ENCODE results near the gene STAT4.

Gene STAT4

DNA sequence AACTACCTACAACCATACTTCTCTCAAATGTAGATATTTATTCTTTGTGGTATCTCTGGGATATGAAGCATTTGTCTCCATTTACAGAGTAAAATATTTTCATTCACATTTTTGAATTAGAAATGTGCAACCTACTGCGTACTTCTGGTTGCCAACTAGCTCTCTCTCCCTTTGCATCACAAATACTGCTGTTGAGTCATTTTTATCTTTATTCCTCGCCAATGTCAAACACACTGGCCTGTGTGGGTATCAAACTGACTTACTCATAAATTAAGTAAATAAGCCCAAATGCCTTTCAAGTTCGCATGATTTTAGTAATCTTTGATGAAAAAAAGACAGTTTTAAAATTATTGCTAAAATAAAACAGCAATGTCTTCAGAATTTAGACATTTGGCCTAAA lies 67.3 kb downstream of the STAT4 start:
- DNase-seq (ENCODE audit: low spot score) = no peak

DNA sequence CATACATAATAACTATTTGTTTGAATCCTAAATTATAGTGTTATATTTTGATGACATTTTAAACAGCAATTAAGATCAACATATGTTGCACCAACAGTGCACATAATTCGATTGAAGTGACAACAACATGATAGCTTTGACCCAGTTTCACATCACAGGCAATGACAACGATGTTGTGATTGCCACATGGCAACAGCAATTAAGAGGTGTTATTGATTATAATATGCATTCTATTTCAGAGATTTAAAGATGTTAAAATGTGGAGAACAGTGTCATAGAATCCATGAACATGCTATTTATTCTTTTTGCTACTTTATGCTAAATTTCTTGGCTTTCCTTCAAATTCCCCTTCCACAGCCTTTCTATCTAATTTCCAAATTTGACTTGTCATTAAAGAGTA lies 68.5 kb downstream of the STAT4 start:
- DNase-seq (ENCODE audit: low spot score) = no peak

GRCh38 chr2:191081411-191082155 lies 69.2 kb downstream of the STAT4 start:
- DNase-seq (ENCODE audit: low spot score) = no peak

GRCh38 chr2:191078165-191078867 lies 72.5 kb downstream of the STAT4 start:
- no peak for DNase-seq (ENCODE audit: low spot score)

DNA sequence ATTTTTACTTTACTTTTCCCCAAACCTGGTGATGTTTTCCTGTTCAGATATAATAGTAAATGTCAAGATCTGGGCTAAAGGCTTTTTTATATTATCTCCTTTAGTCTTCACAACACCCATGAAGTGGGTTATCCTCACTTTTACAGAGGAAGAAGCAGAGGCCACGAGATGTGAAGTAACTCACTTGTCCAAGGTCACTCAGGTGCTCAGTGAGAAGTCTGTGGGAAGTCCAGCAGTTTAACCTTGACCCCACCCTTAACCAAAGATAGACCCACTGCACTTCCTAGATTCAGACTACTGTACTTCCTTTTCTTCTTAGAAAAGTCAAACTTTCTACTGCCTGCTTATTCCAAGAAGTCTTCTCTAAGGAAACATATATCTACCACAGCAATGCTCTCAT lies 80.5 kb downstream of the STAT4 start:
- DNase-seq (ENCODE audit: low spot score) = no peak

- no peak for DNase-seq (ENCODE audit: low spot score)
Measured at GRCh38 chr2:191069606-191070005, 81.2 kb downstream of the STAT4 start.

- DNase-seq (ENCODE audit: low spot score) = no peak
Measured at GRCh38 chr2:191066919-191067233, 83.9 kb downstream of the STAT4 start.

- DNase-seq (ENCODE audit: low spot score) = no peak
Measured at GRCh38 chr2:191066197-191066918, 84.4 kb downstream of the STAT4 start.

GRCh38 chr2:191065785-191066184 lies 85.0 kb downstream of the STAT4 start:
- DNase-seq (ENCODE audit: low spot score) = no peak

GRCh38 chr2:191064590-191064989 lies 86.2 kb downstream of the STAT4 start:
- no peak for DNase-seq (ENCODE audit: low spot score)

- DNase-seq (ENCODE audit: low spot score) = no peak
Measured at GRCh38 chr2:191063584-191063983, 87.2 kb downstream of the STAT4 start.

DNA sequence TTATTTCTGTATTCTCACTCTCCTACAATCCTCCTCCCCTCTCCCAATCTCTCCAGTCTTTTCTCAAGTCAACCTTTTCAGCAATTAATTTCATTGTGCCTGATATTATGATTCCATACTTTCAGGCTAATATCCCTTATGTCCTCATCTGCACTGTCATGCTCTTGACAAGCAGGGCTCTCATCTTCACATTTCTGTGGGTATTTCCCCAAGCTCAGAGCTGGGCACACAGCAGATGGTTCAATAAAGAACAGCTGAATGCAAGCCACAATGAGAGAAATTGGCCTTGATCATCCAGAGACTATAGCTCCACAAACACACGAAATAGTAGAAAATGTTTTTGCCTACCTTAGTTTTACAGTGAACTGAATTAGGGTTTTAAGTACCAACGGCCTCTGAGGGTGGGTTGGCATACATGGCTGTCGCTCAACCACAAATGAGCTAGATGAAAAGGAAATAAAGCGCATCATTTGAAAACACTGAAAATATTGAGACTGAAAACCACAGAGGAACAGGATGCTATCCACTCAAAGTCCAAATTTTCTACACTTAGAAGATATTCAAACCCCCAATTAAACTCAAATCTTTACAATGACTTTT lies 89.3 kb downstream of the STAT4 start:
- DNase-seq (ENCODE audit: low spot score) = no peak

GRCh38 chr2:191059308-191059707 lies 91.5 kb downstream of the STAT4 start:
- DNase-seq (ENCODE audit: low spot score) = no peak

DNA sequence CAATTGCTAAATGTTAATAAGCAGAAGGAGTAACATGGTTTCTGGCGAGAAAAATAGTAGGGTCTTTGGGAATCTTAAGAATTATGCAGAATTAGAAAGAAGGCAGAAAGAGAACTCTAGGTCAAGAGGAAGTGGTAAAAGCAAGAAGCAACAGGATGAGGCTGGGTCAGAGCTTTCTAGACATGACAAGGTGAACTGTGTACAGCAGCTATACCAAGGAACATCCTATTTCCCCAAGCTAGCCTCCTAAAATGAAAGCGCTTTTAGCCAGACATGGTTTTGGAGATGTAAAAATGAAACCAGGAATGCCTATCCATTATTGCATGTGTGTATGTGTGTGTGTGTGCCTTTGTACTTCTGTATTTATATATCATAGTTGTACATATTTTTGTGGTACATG lies 94.6 kb downstream of the STAT4 start:
- no peak for DNase-seq (ENCODE audit: low spot score)

DNA sequence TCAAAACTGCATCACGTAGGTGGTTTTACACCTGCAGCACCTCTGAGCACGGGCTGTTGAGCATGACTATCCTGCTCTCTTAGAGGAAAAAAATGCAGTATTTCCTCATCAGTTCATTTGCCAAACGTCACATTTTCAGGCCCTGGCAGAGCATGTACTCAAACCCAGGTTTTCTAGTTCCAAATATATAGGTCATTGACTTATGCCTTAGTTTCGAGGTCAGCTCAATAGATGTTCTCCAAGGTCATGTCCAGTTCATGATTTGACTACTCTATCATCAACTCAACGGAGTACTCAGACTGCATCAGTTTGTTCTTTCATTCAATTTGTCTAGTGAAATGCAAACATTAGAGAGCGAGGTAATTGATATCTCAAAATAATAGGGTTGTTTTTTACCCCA lies 97.5 kb downstream of the STAT4 start:
- DNase-seq (ENCODE audit: low spot score) = no peak

GRCh38 chr2:191051825-191052778 lies 98.7 kb downstream of the STAT4 start:
- DNase-seq (ENCODE audit: low spot score) = peak; percentile 47

GRCh38 chr2:191051177-191051576 lies 99.6 kb downstream of the STAT4 start:
- DNase-seq (ENCODE audit: low spot score) = no peak

GRCh38 chr2:191050640-191050987 lies 100.2 kb downstream of the STAT4 start:
- no peak for DNase-seq (ENCODE audit: low spot score)

GRCh38 chr2:191049728-191050639 lies 100.8 kb downstream of the STAT4 start:
- DNase-seq (ENCODE audit: low spot score) = no peak

- DNase-seq (ENCODE audit: low spot score) = no peak
Measured at GRCh38 chr2:191048073-191048472, 102.7 kb downstream of the STAT4 start.

Measured in SK-N-DZ (cell line).